Neural crest cell (in vitro differentiated cells): Measurements from ENCODE around the gene IER5. TPM values are rescaled to one million over a fixed set of nuclear protein-coding genes. Genes with fewer than 3 reads are reported as not detected.
A peak's percentile ranks its signal among the peaks of the same experiment; 100 is the strongest.
"Not testable (repeated sequence)": the region's sequence is repeated elsewhere in the genome, so short reads cannot be mapped to it uniquely, and the experiment has no call there.

Experiments used
- DNase-seq: peaks from one replicate; pipeline ENCODE4 v3.0.0; 2021; ENCODE audit warnings: low read depth, mixed read lengths, low spot score
- H3K27ac Mint-ChIP-seq: one replicate; pipeline ENCODE4 v1.8.0; 2021; ENCODE audit warnings: mild to moderate bottlenecking, mixed read lengths; ENCODE audit not compliant: unreplicated experiment
- H3K27me3 Mint-ChIP-seq: 2 replicates; pipeline ENCODE4 v1.8.0; 2021; ENCODE audit warnings: low read depth, mild to moderate bottlenecking, mixed read lengths
- H3K36me3 Mint-ChIP-seq: 2 replicates; pipeline ENCODE4 v1.8.0; 2021; ENCODE audit warnings: low read depth, mild to moderate bottlenecking, mixed read lengths
- H3K4me1 Mint-ChIP-seq: 2 replicates; pipeline ENCODE4 v1.8.0; 2021; ENCODE audit warnings: mixed read lengths
- H3K4me3 Mint-ChIP-seq: one replicate; pipeline ENCODE4 v1.8.0; 2021; ENCODE audit warnings: mild to moderate bottlenecking, mixed read lengths
- H3K9me3 Mint-ChIP-seq: 2 replicates; pipeline ENCODE4 v1.8.0; 2021; ENCODE audit warnings: mixed read lengths
- CTCF ChIP-seq: fragments of 200-600 bp; sonication (generic); conservative IDR thresholded peaks from 2 replicates; pipeline ENCODE4 v1.5.0; 2021; ENCODE audit warnings: antibody characterized with exemption, mild to moderate bottlenecking
- long read RNA-seq: library from polyadenylated mRNA; unstranded; transcript quantifications from one replicate; pipeline ENCODE4 v2.0.0, GENCODE V29; 2020
- total RNA-seq: library from RNA; stranded (reverse); gene quantifications from 2 replicates; pipeline ENCODE4 v1.2.1, GENCODE V29; 2021

The IER5 gene
- total RNA-seq, result 7.5 and 7.7 TPM in 2 replicates
- long read RNA-seq, full-length matches to known transcripts, result 1 of 1 reads
- long read RNA-seq, partial matches to known transcripts, result 0 of 1 reads
- long read RNA-seq, other reads (novel, unspliced or antisense), result 0 of 1 reads

GRCh38 chr1:181088079-181089016, at the start of gene IER5:
IER5 (plus strand) TSS chr1:181088700; CDS start chr1:181088903, 203 bp downstream.
- no peak for TF ChIP-seq CTCF
- Mint-ChIP-seq H3K4me3 (peak within 1 kb of the TSS; percentile 99), H3K4me1 (peaks cover 38% of the 10 kb centered on the region), H3K36me3 (no peaks in the 10 kb centered on the region), H3K27me3 (peaks cover 5% of the 10 kb centered on the region), H3K27ac (peak within 1 kb of the TSS; percentile 88), H3K9me3 (no peaks in the 10 kb centered on the region)
- peak; percentile 98 for DNase-seq

- peaks cover 4% of the 10 kb centered on the region for H3K4me1 Mint-ChIP-seq
These were observed 48.1 kb upstream of the IER5 start for GRCh38 chr1:181040284-181040865.

GRCh38 chr1:181043025-181043888, 45.2 kb upstream of the IER5 start:
- Mint-ChIP-seq H3K4me3 (no peak overlapping the region), H3K4me1 (peaks cover 4% of the 10 kb centered on the region), H3K36me3 (no peaks in the 10 kb centered on the region), H3K27ac (no peak overlapping the region), H3K27me3 (no peaks in the 10 kb centered on the region), H3K9me3 (no peaks in the 10 kb centered on the region)
- no peak for DNase-seq
- no peak for TF ChIP-seq CTCF

More at GRCh38 chr1:181040284-181040865, 48.1 kb upstream of the IER5 start:
- Mint-ChIP-seq H3K9me3 (no peaks in the 10 kb centered on the region), H3K36me3 (no peaks in the 10 kb centered on the region), H3K27me3 (no peaks in the 10 kb centered on the region), H3K4me3 (no peak overlapping the region), H3K27ac (no peak overlapping the region)
- TF ChIP-seq CTCF, result no peak
- DNase-seq, result no peak

- Mint-ChIP-seq H3K27me3 (no peaks in the 10 kb centered on the region), H3K27ac (no peak overlapping the region)
These were observed 44.0 kb upstream of the IER5 start for GRCh38 chr1:181044449-181044966.

GRCh38 chr1:181045946-181046345, 42.6 kb upstream of the IER5 start:
- not testable (repeated sequence) for H3K9me3 Mint-ChIP-seq, H3K36me3 Mint-ChIP-seq, H3K4me3 Mint-ChIP-seq, H3K27ac Mint-ChIP-seq, H3K4me1 Mint-ChIP-seq, DNase-seq, H3K27me3 Mint-ChIP-seq

More at GRCh38 chr1:181044449-181044966, 44.0 kb upstream of the IER5 start:
- no peak for TF ChIP-seq CTCF
- H3K9me3 Mint-ChIP-seq, result no peaks in the 10 kb centered on the region
- H3K4me1 Mint-ChIP-seq, result peaks cover 4% of the 10 kb centered on the region
- no peak overlapping the region for H3K4me3 Mint-ChIP-seq
- DNase-seq, result no peak
- H3K36me3 Mint-ChIP-seq, result no peaks in the 10 kb centered on the region
